ENCODE data around the gene DHRS12. TPM values are rescaled to one million over a fixed set of nuclear protein-coding genes. Genes with fewer than 3 reads are reported as not detected.

Gene DHRS12
- total RNA-seq, 1 experiment from 2014 or later = 11.3 TPM

DNA sequence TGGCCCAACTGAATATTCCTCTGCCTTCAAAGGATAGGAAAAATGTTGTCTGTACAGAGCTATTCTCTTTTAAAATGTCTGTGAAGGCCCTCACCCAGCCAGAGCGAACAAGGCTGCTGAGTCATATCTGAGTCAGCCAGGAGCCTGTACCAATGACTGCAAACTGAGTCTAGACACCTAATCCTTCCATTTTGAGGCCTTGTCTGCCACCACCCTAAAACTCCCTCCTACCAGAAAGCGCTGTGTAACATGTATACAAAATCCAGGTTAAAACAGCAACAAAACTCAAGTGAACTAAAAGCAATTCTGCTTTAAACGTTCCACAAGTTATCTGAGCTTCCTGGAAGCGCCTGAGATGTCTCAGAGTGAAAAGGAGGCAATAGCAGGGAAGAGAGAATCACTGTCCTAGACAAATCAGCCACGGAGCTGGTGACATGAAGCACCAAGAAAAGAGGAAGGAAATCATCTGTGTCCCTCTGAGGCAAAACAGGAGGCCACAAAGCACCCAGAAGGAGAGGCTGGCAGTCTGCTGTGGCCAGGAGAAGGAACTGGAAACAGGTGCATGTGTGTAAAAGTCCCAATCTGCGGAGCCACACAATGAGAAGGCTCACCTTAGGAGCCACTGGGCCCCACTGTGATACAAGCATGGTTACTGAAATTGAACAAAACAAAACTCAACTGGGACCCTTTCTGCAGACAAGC is 10.2 kb downstream of the DHRS12 start:
- in situ Hi-C loops (cut with HindIII; ENCODE audit: low sequenced_read_pairs) = no loop called here
- DNase-seq (ENCODE audit: low spot score) = no peak

DNA sequence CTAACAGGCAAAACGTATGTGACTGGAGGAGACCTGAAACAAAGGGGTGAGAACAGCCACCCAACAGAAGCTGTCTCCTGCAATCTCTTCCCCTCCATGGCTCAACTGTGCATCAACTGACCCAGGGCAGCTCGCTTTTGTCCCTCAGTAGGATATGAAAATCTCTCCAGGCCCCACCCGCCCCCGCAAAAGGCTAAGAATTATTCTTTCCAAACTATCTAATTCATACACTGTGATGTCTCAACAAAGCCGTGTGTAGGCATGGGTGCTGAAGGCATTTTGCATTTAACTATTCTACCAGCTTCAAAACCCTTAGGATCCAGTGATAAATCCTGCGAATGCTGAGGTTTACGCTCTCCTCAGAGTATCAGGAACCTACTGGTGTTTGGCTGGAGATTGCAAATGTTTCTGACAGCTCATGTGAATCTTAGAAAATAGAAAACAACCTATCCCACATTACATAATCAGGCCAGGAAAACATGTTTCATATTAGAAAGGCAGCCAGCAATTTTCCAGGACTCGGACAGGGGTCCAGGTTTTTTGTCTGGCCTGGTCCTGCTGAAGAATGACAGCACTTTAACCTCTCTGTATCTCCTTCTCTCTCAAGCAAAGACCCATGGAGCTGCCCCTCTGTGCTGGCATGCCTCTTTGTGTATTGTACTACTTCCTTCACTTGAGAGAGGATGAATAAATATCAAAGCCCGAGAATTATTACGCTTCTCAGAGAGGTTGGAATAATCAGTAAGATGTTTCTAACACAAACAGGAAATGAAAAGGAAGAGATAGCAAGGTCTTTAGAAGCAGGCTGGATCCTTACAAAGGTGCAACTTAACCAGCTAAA is 17.3 kb downstream of the DHRS12 start:
- in situ Hi-C loops (cut with HindIII; ENCODE audit: low sequenced_read_pairs) = no loop called here
- DNase-seq (ENCODE audit: low spot score) = peak; percentile 74

DNA sequence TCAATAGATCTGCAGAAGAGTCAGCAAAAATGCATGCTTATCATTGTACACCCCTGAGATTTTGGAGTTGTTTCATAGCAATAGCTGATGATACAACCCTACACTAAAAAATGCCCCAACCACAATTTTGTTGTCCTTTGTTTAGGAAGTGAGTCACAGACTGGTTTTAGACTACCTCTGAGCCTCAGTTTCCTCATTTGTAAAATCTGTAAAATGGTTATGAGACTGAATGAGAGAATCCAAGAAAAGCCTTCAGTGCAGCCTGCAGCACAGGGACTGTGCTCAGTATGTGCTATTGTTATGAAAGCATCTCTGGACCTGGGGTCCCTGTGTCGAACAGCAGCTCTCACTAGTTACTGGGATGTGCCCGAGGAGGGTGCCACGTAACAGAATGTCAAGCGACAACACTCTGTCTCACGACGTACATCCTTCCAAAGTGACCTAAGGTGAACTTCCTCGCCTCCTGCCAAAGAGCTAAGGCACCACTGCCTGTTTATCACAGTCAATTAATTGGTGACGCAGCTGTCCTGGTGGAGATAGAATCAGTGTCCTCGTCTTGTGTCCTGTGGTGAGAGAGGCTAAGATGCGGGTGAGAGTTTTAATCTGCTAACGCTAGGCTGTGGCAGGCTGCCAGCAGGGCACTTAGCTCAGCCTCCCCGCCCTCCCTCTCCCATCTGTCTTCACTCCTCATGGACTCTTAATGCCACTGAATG is 18.1 kb downstream of the DHRS12 start:
- in situ Hi-C loops (cut with HindIII; ENCODE audit: low sequenced_read_pairs) = no loop called here
- DNase-seq (ENCODE audit: low spot score) = peak; percentile 90

DNA sequence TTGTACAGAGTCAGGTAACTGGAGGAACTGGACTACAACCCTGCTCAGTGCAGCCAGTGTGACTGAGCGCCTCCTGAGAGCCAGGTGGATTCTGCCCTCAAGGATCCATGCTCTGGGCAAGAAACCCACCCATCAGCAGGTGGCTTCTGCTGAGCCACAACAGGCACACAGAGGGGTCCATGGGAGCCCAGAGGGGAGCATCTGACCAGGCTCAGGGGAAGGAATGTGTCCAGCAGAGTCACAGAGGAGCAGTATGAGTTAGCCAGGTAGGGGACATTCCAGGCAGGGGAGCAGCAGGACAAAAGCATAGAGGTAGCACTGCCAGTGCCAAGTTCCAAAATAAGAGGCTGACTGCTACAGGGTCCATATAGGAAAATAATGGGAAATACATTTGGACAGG is 19.9 kb downstream of the DHRS12 start:
- in situ Hi-C loops (cut with HindIII; ENCODE audit: low sequenced_read_pairs) = no loop called here
- DNase-seq (ENCODE audit: low spot score) = no peak

DNA sequence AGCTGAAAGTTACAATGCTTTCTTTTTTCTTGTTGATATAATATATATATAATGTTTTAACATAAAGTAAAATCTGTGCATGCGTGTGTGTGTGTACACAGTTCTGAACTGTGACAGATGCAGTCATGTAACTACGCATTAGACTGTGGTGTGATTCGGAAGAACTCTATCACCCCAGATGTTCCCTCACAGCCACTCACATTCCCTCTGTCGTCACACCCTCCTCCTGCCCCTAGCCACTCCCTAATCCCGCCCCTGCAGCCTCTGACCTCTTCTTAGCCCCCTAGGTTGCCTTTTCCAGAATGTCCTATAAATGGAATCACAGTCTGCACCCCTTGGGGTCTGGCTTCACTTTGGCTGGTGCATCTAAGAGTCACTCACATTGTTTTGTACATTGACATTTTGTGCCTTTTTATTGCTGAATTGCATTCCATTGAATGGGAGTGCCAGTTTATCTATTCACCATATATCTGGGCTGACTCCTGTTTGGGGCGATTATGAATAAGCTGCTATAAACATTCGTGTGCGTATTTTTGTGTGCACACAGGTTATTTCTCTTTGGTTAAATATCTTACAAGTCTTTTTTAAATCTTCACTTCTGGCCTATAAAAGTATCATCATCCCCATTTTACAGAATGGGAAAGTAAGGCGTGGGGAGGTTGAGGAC is 20.4 kb downstream of the DHRS12 start:
- in situ Hi-C loops (cut with HindIII; ENCODE audit: low sequenced_read_pairs) = no loop called here
- no peak for DNase-seq (ENCODE audit: low spot score)

DNA sequence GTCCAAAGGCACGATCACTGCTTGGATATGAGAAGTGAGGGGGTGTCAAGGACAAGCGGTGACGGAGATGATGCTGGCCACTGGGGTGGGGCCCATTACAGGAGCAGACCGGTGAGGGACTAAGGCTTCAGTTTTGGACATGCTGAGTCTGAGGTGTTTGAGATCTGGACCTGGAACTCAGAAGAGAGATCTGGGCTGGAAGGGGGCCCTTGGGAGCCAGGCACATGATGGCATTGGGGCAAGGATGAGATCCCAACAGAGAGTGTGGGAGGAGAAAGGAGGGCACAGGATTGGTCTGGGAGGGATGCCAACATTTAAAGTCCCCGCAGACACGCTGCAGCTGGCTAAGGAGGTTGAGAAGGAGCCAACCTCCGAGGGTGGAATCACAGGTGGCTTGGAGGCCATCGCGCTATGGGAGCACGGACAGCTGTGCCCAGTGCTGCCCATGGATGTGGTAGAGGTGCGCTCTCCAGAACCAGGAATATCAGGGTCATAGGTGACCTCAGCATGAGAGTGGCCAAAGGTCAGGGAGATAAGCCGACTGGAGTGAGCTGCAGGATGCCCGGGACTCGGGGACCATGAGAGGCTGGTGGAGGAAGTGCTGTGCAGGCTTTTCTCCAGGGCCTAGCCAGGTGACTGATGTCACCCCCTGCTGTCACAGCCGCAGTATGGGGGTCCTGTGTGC is 21.8 kb downstream of the DHRS12 start:
- in situ Hi-C loops (cut with HindIII; ENCODE audit: low sequenced_read_pairs) = no loop called here
- no peak for DNase-seq (ENCODE audit: low spot score)

DNA sequence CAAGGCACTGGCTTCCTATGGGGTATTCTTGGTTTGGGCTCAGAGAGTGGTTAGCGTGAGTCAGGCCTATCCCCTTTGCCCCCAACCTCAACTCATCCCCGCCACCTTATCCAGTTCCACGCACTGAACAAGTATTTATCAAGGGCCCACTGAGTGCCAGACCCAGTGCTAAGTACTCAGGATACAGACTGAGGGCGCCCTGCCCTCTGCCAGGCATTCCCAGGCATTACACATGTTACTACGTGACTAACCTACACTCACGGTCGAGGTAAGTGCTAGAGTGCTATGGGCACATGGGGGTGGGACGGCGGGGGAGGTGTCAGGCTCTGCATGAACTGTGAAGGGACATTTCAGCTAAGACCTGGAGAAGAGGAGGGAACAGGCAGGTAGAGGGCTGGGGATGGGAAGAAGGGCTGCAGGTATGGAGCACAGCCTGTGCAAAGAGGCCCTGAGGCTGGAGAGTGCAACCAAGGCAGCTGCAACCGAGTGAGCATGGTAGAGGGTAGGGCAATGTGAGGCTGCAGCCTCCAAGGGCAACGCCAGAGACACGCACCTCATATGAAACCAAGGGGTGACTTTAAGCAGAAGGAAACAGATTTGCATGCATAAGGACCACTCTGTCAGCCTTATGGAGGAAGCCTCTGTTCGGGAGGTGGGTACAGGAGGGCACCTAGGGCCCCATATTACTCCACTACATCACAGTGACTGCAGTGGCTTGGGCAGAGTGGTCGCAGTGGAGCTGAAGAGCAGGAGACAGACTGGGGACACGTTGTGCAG is 22.5 kb downstream of the DHRS12 start:
- no peak for DNase-seq (ENCODE audit: low spot score)
- in situ Hi-C loops (cut with HindIII; ENCODE audit: low sequenced_read_pairs) = no loop called here

DNA sequence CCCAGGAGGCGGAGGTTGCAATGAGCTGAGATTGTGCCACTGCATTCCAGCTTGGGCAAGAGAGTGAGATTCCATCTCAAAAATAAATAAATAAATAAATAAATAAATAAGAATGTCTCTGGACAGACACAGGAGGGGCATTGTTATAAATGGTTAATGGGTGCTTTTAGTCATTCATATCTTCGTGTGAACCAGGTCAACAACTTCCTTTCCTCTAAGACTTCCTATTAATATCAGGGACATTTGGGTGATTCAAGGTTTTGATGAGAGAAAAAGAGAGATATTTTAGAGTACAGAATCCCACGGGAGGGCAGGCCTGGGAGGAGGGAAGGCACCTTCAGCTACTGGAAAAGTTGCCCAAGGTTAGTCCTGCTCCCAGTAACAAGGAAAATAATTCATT is 23.9 kb downstream of the DHRS12 start:
- DNase-seq (ENCODE audit: low spot score) = no peak
- in situ Hi-C loops (cut with HindIII; ENCODE audit: low sequenced_read_pairs) = no loop called here

DNA sequence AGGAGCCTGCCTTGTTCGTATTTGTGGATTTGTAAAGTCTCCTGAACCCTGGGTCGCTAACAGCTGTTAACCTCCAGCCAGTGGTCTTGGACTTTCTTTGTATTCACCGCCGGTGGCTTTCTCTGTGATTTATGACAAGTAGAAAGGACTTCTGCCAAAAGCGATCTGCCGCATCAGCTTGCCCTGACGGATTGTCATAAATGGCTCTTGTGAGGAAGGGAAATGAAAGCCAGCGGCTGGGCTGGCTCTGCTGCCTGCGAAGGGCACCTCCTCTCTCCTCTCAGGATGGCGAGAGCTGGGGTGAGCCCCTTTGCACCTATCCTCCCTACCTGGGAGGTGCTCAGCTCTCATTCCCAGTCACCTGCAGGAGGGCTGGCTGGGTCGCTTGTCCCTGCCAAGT is 25.6 kb downstream of the DHRS12 start:
- peak; percentile 53 for DNase-seq (ENCODE audit: low spot score)
- in situ Hi-C loops (cut with HindIII; ENCODE audit: low sequenced_read_pairs) = no loop called here

DNA sequence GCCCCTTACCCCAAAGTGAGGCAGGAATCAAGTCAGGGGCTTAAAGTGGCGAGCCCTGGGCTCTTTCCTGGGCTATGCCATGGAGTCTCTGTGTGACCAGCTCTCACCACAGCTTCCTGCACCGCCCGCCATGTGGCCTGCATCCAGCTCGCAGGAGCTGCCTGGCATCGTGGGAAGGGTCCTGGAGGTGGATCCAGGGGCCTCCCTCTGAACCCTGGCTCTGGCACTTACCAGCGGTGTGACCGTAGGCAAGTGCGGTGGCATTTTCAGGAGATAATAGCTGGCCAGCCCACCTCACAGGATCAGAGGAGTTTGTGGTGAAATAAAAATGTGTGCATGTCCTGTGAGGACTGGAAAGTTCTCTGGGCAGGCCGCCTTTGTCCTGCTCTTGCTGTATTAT is 26.0 kb downstream of the DHRS12 start:
- DNase-seq (ENCODE audit: low spot score) = no peak
- in situ Hi-C loops (cut with HindIII; ENCODE audit: low sequenced_read_pairs) = no loop called here

DNA sequence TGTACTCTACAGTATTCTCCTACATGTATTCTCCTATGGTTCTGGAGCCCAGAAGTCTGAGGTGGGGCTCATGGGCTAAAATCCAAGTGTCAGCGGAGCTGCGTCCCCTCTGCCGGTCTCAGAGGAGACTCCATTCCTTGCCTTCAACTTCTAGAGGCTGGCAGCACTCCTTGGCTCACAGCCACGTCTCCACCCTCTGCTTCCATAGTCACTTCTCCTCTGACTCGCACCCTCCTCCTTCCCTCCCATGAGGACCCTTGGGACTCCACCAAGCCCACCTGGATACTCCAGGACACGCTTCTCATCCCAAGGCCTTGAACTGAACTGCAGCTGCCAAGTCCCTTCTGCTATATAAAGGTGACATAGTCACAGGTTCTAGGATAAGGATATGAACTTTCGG is 27.8 kb downstream of the DHRS12 start:
- in situ Hi-C loops (cut with HindIII; ENCODE audit: low sequenced_read_pairs) = no loop called here

DNA sequence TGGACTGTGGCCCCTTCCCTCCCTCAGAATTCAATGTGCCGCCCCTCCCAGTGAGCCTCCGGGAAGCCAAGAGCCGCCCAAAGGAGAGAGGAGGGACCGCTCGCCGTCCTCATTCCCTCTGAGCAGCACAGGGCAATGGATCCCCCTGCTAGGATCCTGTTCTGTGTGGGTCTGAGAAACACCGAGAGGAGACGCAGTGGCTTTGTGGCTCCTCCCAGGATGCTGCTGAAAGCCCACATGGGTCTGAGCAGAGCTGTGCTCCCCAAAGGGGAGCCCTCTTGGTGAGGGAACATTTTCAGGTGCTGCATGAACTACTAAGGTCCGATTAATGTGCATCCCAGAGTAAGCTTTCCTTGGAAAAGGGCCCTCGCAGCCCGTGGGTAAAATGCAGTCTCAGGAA is 30.4 kb downstream of the DHRS12 start:
- in situ Hi-C loops (cut with HindIII; ENCODE audit: low sequenced_read_pairs) = no loop called here

More for the DNA sequence above, 27.8 kb downstream of the DHRS12 start:
- no peak for DNase-seq (ENCODE audit: low spot score)

DNA sequence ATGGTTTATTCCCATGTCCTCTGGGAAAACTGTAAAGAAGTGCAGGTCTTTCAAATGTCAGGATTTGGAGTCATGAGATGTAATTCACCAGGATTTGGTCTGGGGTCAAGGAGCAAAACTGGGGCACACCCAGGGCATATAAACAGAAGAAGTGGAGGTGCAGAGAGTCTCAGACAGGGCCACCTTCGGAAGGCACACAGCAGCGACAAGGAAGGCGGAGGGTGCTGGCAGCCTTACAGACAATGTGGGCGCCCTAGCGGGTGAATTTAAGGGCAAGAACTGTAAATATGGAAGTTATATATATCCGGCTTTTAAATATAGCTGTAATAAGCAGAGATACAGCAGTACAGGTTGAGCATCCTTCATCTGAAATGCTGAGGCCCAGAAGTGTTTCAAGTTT is 31.2 kb downstream of the DHRS12 start:
- in situ Hi-C loops (cut with HindIII; ENCODE audit: low sequenced_read_pairs) = no loop called here
- DNase-seq (ENCODE audit: low spot score) = no peak

More for the DNA sequence above, 30.4 kb downstream of the DHRS12 start:
- DNase-seq (ENCODE audit: low spot score) = no peak

DNA sequence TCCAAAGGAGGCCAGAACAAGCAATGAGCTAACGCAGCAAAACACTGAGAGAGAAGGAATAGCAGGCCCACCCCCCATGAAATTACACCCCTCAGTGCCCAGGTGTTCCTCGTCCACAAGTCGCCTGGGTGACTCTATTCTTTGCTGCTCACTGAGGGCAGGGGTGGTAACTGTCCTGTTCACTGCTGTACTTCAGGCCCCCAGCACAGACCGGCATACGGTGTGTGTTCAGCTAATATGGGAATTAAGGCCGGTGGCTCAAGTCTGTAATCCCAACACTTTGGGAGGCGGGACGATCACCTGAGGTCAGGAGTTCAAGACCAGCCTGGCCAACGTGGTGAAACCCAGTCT is 31.9 kb downstream of the DHRS12 start:
- in situ Hi-C loops (cut with HindIII; ENCODE audit: low sequenced_read_pairs) = no loop called here
- DNase-seq (ENCODE audit: low spot score) = no peak

DNA sequence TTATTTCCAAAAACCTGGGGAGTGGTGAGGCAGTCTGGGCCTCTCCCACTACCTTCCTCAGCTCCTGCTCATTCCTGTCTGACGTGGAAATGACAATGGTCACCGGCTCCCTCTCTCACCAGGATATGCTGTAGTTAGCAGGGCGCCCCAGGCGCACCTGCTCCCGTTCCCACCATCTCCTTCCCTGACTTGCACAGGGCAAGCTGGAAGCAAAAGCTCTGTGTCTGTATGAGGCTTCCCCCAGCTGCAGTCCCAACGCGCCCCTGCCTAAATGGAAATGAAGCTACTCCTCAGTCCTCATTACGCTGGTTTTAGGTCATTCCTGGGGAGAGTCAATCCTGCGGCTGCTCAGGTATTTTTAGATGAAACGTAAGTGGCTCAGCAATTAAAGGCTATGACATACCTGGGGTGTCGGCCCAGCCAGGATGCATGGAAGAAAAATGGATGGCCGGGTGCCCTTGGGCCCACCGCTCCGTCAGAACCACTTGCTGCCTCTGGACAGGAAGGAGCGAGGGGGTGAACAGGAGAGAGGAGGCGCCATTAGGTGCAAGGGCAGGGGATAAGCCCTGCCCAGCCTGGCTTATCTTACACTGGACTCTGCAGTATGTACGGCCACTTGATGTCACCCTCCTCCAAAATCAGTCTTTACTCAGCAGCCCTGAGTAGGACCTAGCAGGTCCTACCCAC is 32.4 kb downstream of the DHRS12 start:
- peak; percentile 85 for DNase-seq (ENCODE audit: low spot score)
- in situ Hi-C loops (cut with HindIII; ENCODE audit: low sequenced_read_pairs) = no loop called here

DNA sequence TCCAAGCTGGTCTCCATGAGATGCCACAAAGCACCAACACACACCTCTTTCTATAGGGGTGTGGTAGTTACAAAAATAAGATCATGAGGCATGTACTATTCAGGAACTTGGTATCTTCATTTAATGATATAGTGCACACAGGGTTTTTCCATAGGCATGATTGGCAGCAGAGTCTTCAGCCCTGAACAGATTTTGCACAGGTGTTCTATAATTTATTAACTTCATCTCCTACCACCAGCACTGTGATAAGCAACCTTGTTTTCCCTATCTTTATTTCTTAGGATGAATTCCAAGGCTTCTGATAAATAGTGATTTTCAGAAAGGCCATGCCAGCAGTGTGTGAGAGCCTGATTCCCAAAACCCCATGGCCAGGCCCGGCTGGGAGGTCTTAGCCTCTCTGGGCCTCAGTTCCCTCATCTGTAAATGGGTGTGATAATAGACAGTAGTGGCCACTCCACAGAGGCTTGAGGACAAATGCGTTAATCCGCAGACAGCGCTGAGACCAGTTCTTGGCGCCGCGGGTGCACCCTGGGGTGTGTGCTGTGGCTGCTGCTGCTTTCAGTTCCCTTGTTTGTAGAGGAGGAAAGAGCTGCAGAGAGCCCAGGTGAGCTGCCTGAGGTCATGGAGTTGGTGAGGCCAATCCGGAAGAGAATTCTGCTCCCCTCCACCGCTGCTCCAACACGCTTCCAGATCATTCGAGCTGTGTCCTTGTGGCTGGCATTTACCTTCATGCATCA is 33.1 kb downstream of the DHRS12 start:
- DNase-seq (ENCODE audit: low spot score) = peak; percentile 71
- in situ Hi-C loops (cut with HindIII; ENCODE audit: low sequenced_read_pairs) = no loop called here

DNA sequence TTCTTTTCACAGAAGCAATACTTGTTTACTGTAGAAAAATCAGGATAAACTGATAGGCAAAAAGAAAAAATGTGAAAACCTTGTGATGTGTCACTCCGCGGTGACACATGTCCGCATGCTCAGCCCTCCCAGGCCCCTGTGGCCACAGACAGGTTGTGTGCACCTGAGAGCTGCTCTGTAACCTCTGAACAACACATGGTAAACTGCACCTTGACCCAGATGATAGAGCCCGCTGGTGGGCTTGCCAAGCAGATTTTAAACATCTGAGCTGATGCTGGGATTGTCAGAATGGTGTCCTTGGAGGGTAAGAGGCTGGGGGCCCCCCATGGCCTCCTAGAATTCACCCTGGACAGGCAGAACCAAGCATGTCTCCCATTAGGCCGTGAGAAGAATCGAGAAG is 33.8 kb downstream of the DHRS12 start:
- DNase-seq (ENCODE audit: low spot score) = no peak
- in situ Hi-C loops (cut with HindIII; ENCODE audit: low sequenced_read_pairs) = no loop called here

Measured in G401 (cell line).